Subcutaneous abdominal adipose tissue (tissue), 5 donors: Measurements from ENCODE around the gene CEP170B.

Experiments used
- H3K27ac ChIP-seq: one replicate; pipeline ENCODE4 v1.7.0; 2013; ENCODE audit warnings: low read depth, mild to moderate bottlenecking, inconsistent platforms, low read length, moderate library complexity
- H3K27me3 ChIP-seq, 5 donors: one replicate each; pipeline ENCODE4 v1.7.0; 2013; ENCODE audit warnings: low read length in 5 of 5, inconsistent platforms in 1 of 5; ENCODE audit not compliant: control insufficient read depth in 5 of 5, insufficient read depth in 4 of 5
- H3K36me3 ChIP-seq, 5 donors: one replicate each; pipeline ENCODE4 v1.7.0; 2013; ENCODE audit warnings: low read length in 5 of 5; ENCODE audit not compliant: control insufficient read depth in 5 of 5, insufficient read depth in 5 of 5
- H3K4me1 ChIP-seq, 5 donors: one replicate each; pipeline ENCODE4 v1.7.0; 2013; ENCODE audit warnings: low read length in 5 of 5, mild to moderate bottlenecking in 3 of 5, moderate library complexity in 1 of 5; ENCODE audit not compliant: control insufficient read depth in 5 of 5, insufficient read depth in 5 of 5
- H3K4me3 ChIP-seq, 5 donors: one replicate each; pipeline ENCODE4 v1.7.0; 2013; ENCODE audit warnings: low read length in 5 of 5, low read depth in 1 of 5
- H3K9ac ChIP-seq, 5 donors: one replicate each; pipeline ENCODE4 v1.7.0; 2013; ENCODE audit warnings: low read length in 5 of 5, mild to moderate bottlenecking in 4 of 5, moderate library complexity in 3 of 5
- H3K9me3 ChIP-seq, 5 donors: one replicate each; pipeline ENCODE4 v1.7.0; 2013; ENCODE audit warnings: low read length in 5 of 5; ENCODE audit not compliant: control insufficient read depth in 5 of 5
- donor health status: healthy.
- donor health status: healthy.
- donor health status: healthy.
- donor health status: healthy.
- donor health status: healthy.

CEP170B gene

DNA sequence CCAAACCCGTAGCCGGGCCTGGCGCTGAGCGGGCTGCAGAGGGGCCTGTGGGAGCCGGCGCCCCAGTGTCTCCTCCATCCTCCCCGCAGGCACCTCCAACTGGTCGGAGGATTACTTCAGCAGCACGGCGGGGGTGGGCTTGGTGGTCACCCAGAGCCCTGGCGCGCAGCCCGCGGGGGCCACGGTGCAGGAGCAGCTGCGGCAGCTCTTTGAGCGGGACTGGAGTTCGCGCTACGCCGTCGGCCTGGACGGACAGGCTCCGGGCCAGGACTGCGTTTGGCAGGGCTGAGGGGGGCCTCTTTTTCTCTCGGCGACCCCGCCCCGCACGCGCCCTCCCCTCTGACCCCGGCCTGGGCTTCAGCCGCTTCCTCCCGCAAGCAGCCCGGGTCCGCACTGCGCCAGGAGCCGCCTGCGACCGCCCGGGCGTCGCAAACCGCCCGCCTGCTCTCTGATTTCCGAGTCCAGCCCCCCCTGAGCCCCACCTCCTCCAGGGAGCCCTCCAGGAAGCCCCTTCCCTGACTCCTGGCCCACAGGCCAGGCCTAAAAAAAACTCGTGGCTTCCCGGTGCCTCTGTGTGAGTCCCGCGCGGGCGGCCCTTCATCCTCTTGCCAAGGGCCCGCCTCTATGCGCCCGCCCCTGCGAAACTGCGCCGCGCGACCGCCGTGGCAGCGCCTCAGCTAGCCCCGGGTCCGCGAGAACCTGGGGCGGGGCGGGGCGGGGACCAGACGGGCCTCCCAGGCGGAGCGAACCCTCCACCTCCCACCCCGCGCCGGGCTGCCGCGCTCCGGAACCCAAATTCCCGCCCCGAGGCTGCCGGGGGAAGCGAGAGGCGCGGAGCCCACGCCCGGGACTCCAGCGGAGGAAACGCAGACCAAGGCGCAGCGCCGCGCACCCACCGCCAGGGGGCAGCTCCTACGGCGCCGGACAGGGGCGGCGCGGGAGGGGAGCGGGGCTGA lies 67.9 kb downstream of the CEP170B start:
- H3K36me3 ChIP-seq = no peaks in the 10 kb centered on the region
- H3K9ac ChIP-seq = peak overlapping the region in 4 of 5 donors; percentile 12 to 42 (median 32)
- H3K4me3 ChIP-seq = peak overlapping the region in 4 of 5 donors; percentile 47 to 62 (median 54)
- no peak overlapping the region for H3K27ac ChIP-seq
- H3K27me3 ChIP-seq = peaks cover 9 to 40% (median 20%) of the 10 kb centered on the region in 5 donors
- H3K4me1 ChIP-seq = peaks cover 0 to 19% (median 14%) of the 10 kb centered on the region in 5 donors
- no peaks in the 10 kb centered on the region for H3K9me3 ChIP-seq

DNA sequence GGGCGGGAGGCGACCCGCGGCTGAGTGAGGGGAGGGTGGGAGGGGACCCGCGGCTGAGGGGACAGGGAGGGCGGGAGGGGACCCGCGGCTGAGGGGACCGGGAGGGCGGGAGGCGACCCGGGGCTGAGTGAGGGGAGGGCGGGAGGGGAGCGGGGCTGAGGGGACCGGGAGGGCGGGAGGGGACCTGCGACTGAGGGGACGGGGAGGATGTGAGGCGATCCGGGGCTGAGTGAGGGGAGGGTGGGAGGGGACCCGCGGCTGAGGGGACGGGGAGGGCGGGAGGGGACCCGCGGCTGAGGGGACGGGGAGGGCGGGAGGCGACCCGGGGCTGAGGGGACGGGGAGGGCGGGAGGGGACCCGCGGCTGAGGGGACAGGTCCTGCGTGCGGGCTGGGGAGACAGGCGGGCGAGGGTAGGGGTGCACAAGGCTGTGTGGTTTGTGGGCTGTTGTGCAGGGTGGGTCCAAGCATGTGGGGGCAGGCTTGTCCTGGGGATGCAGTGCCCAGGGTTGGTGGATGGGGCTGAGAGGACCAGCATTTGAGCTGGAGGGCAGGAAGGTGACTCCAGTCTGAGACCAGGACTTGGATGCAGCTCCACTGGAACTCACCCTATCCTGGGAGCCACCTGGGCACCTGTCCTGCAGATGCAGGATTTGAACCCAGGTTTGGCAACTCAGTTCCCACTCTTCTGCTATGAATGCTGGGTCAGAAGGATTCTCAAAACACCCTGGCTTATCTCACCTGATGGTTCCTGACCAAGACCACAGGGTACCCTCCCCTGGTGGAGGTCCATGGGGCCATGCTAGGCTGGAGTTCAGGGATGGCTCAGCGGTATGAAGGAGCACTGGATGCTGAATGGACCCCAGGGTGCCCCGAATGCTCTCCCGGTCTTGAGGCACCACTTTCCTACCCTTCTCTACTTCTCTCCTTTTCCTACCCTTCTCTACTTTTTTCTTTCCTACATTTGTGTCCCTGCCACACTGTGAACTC lies 69.0 kb downstream of the CEP170B start:
- H3K9ac ChIP-seq = no peak overlapping the region
- no peaks in the 10 kb centered on the region for H3K9me3 ChIP-seq
- peak overlapping the region in 2 of 5 donors; percentile 38 for H3K4me3 ChIP-seq
- H3K36me3 ChIP-seq = no peaks in the 10 kb centered on the region
- H3K27ac ChIP-seq = no peak overlapping the region
- H3K27me3 ChIP-seq = peaks cover 0 to 33% (median 12%) of the 10 kb centered on the region in 5 donors
- peaks cover 0 to 19% (median 14%) of the 10 kb centered on the region in 5 donors for H3K4me1 ChIP-seq

DNA sequence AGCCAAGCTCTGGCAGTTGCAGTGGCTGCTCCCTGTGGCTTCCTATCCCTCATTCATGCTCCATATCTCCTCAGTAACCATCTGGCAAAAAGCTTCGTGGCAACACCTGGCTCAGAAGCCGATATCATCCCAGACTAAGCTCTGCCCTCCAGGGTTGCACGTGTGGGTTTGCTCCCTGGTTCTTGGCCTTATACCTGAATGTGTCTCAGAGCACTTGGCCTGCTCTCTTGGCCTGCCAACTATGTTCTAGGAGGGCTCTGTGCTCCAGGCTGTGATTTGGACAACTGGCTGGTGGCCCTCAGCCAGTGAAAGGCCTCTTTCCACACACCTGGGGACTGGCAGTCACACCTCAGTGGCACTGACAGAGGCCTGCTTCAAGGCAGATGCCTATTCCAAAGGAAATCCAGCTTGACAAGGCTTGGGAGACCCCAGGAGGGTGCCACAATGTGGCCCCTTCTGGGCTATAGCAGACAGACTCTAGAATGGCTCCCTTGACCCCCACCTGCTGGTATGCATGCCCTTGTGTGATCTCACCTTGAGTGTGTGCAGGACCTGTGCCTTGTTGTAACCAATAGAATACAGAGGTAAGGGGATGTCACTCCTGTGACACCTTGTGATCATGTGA lies 70.1 kb downstream of the CEP170B start:
- peaks cover 0 to 31% (median 14%) of the 10 kb centered on the region in 5 donors for H3K27me3 ChIP-seq
- H3K4me3 ChIP-seq = no peak overlapping the region
- no peak overlapping the region for H3K9ac ChIP-seq
- H3K4me1 ChIP-seq = peaks cover 0 to 19% (median 14%) of the 10 kb centered on the region in 5 donors
- H3K36me3 ChIP-seq = no peaks in the 10 kb centered on the region
- H3K9me3 ChIP-seq = no peaks in the 10 kb centered on the region
- H3K27ac ChIP-seq = no peak overlapping the region

DNA sequence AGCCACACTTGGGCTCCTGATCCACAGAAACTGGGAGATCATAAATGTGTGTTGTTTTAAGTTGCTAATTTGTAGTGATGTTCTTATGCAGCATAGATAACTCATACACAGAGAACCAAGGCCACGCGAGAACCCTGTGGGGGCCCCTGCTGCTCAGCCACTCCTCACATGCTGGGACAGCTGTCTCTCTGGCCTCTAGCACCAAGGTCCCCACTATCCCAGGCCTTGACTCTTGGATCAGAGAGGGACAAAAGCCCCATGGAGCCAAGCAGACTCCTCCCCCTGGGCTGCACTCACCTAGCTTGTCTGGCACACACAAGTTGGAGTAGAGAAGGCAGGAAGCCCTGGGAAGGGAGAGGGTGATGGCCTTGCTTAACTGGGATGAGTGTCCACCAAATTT lies 70.9 kb downstream of the CEP170B start:
- peaks cover 0 to 31% (median 14%) of the 10 kb centered on the region in 5 donors for H3K27me3 ChIP-seq
- H3K9ac ChIP-seq = no peak overlapping the region
- H3K9me3 ChIP-seq = no peaks in the 10 kb centered on the region
- no peak overlapping the region for H3K27ac ChIP-seq
- no peaks in the 10 kb centered on the region for H3K36me3 ChIP-seq
- no peak overlapping the region for H3K4me3 ChIP-seq
- peaks cover 0 to 19% (median 14%) of the 10 kb centered on the region in 5 donors for H3K4me1 ChIP-seq

DNA sequence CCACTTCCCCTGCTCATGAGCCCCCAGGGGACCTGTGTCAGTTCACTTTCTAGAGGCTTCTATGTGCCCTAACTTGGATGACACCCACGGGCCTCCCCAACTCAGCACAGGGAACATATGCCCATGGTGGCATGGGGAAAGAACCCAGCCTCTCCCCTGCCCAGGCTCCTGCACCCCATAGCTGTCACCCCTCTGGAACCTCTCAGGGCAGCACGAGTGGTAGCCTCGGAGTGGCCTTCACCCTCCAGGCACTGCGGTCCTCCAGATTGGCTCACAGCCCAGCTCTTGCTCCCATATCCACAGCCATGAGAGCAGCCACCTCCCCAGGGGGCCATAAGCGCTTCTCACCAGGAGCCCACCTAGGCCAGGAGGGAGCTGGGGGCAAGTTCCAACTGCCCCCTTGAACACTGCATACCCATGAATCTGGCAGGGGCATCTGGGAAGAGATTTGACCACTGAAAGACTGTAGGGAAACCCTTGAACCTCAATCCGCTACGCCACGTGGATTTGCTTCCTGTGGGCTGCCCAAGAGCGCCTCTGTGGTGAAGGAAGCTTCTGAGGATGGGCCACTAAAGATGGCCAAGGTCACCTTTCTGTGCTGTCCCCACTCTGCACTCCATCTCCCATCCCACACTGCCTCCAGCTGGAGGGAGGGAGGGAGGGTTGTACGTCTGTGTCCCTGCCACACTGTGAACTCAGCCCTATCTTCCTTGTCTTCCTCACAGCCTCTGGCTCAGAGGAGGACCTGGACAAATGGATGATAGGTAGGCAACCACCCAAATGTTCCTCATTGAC lies 71.5 kb downstream of the CEP170B start:
- H3K27me3 ChIP-seq = peaks cover 0 to 31% (median 14%) of the 10 kb centered on the region in 5 donors

DNA sequence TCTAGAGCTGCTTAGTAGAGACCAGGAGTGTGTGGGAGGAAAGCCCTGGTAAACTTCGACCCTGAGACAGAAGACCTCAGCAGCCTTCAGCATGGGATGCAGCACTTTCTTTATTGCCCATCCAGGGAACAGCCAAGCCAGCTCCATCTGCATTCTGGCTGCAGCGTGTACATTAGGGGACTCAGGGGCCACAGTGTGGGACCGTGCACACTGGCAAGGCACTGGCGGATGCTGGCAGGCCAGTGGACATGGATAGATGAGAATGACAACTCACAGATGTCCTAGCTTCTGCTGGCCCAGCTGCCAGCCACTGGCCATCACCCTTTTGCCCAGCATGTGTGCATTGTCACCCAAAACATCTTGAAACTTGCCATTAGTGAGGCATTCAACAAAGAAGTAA lies 72.1 kb downstream of the CEP170B start:
- Histone ChIP-seq H3K4me1 (peaks cover 0 to 14% (median 11%) of the 10 kb centered on the region in 5 donors), H3K4me3 (no peak overlapping the region), H3K27me3 (peaks cover 0 to 31% (median 12%) of the 10 kb centered on the region in 5 donors), H3K9me3 (no peaks in the 10 kb centered on the region), H3K9ac (no peak overlapping the region), H3K36me3 (no peaks in the 10 kb centered on the region), H3K27ac (no peak overlapping the region)

More for the DNA sequence above, 71.5 kb downstream of the CEP170B start:
- Histone ChIP-seq H3K9ac (no peak overlapping the region), H3K4me1 (peaks cover 0 to 19% (median 14%) of the 10 kb centered on the region in 5 donors), H3K36me3 (no peaks in the 10 kb centered on the region), H3K27ac (no peak overlapping the region), H3K9me3 (no peaks in the 10 kb centered on the region), H3K4me3 (no peak overlapping the region)

DNA sequence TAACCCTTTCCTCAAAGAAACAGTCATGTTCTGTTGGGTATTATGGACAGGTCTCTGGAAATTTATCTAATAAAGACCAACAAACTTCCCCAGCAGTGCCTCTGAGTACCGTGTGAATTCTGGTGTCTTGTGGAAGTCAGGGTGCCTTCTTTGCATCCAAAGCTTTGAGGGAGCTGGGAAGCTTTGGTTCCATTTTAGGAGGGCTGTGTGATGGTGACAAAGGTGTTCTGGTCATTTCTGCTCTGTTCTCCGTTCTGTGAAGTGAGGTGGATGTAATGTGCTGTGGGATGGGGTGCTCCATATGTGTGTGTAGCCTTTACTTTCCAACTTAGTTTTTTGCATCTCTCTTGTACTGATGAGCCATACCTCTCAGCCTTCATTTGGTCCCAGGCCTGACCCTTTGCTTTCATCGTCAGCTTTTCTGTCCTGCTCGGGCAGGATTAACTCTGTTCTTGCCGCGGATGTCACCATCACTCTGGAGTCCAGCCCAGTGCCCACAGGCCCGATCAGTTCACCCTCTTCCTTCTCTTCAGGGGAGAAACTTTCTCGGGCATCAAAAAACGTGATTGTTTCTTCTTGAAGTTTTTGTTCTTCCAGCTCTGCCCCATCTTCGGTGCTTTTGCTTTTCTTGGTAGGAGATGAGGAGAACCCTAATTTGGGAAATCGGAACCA lies 72.8 kb downstream of the CEP170B start:
- Histone ChIP-seq H3K9ac (no peak overlapping the region), H3K27ac (no peak overlapping the region), H3K4me1 (peaks cover 0 to 8% (median 4%) of the 10 kb centered on the region in 5 donors), H3K36me3 (no peaks in the 10 kb centered on the region), H3K9me3 (no peaks in the 10 kb centered on the region), H3K27me3 (peaks cover 0 to 27% (median 9%) of the 10 kb centered on the region in 5 donors), H3K4me3 (no peak overlapping the region)

DNA sequence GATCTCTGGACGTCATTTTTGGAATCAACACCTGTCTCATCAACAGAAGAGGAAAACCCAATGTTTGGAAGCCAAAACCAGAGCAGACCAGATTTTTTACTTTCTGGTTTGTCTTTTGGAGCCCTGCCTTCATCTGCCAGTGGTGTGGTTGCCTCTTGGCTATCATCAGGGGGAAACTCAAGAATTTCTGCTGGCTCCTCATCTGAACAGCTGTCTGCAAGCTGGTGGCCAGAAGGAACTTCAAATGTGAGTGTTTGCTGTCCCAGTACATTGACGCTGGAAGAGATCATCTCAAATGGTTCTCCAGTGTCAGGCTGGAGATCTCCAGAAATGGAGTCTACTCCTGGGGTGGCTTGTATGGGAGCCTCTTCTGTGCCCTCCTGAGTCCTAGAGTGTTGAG lies 73.4 kb downstream of the CEP170B start:
- Histone ChIP-seq H3K27ac (no peak overlapping the region), H3K4me3 (no peak overlapping the region), H3K36me3 (no peaks in the 10 kb centered on the region), H3K9me3 (no peaks in the 10 kb centered on the region), H3K27me3 (peaks cover 0 to 27% (median 9%) of the 10 kb centered on the region in 5 donors), H3K9ac (no peak overlapping the region), H3K4me1 (peaks cover 0 to 5% (median 2%) of the 10 kb centered on the region in 5 donors)
